ENCODE data around the gene AOX1. TPM values are rescaled to one million over a fixed set of nuclear protein-coding genes. Genes with fewer than 3 reads are reported as not detected.

The AOX1 gene
- total RNA-seq, 1 experiment from 2014 or later = 3.5 TPM

- H3K23ac ChIP-seq (ENCODE audit: insufficient read length, low read depth, low read length) = no peak overlapping the region
- Mint-ChIP-seq H3K4me3 (no peak overlapping the region), H3K27ac (no peak overlapping the region), H3K27me3 (ENCODE audit: low read depth) (peaks cover 2% of the 10 kb centered on the region; the same call in 1 of the 2 replicates), H3K4me1 (peaks cover 0 to 2% of the 10 kb centered on the region in 2 experiments; a peak in 1 of 4 replicates), H3K9me3 (no peaks in the 10 kb centered on the region), H3K36me3 (ENCODE audit: insufficient read depth in 1 of 3, low read depth in 3 of 3) (no peaks in the 10 kb centered on the region; a peak in 2 of 7 replicates)
- DNase-seq = no peak
- H3K56ac ChIP-seq (ENCODE audit: insufficient read length, low read depth, low read length) = no peak overlapping the region
- H3K79me1 ChIP-seq (ENCODE audit: insufficient read depth, low read depth, low read length, poor library complexity, severe bottlenecking) = no peaks in the 10 kb centered on the region
- TF ChIP-seq, protein P1, sequence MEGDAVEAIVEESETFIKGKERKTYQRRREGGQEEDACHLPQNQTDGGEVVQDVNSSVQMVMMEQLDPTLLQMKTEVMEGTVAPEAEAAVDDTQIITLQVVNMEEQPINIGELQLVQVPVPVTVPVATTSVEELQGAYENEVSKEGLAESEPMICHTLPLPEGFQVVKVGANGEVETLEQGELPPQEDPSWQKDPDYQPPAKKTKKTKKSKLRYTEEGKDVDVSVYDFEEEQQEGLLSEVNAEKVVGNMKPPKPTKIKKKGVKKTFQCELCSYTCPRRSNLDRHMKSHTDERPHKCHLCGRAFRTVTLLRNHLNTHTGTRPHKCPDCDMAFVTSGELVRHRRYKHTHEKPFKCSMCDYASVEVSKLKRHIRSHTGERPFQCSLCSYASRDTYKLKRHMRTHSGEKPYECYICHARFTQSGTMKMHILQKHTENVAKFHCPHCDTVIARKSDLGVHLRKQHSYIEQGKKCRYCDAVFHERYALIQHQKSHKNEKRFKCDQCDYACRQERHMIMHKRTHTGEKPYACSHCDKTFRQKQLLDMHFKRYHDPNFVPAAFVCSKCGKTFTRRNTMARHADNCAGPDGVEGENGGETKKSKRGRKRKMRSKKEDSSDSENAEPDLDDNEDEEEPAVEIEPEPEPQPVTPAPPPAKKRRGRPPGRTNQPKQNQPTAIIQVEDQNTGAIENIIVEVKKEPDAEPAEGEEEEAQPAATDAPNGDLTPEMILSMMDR (conservative IDR thresholded peaks at IDR 0.05) = no peak
- H2BK120ac ChIP-seq (ENCODE audit: low read depth, low read length, poor library complexity, severe bottlenecking) = no peak overlapping the region
- no peaks in the 10 kb centered on the region for H3K9me3 ChIP-seq (ENCODE audit: control insufficient read depth, low read depth, low read length)
- no peak overlapping the region for H2BK20ac ChIP-seq (ENCODE audit: low read depth, low read length, poor library complexity, severe bottlenecking)
- no peak overlapping the region for H3K18ac ChIP-seq (ENCODE audit: insufficient read length, low read depth, low read length)
- H2BK12ac ChIP-seq (ENCODE audit: insufficient read length, low read depth, low read length) = no peak overlapping the region
- no peaks in the 10 kb centered on the region for H3K4me1 ChIP-seq (ENCODE audit: insufficient read depth, low read length)
- no peak overlapping the region for H2AFZ ChIP-seq (ENCODE audit: low read length)
- no peaks in the 10 kb centered on the region for H3K27me3 ChIP-seq (ENCODE audit: insufficient read depth, low read length)
- H3K23me2 ChIP-seq (ENCODE audit: insufficient read length, low read depth, low read length, poor library complexity, severe bottlenecking) = no peaks in the 10 kb centered on the region
- no peaks in the 10 kb centered on the region for H4K20me1 ChIP-seq (ENCODE audit: control insufficient read depth, insufficient read depth, insufficient read length)
- no peak overlapping the region for H4K5ac ChIP-seq (ENCODE audit: insufficient read length, low read depth, low read length)
- H2BK5ac ChIP-seq (ENCODE audit: insufficient read length, low read length) = no peak overlapping the region
- WGBS (ENCODE audit: extremely low coverage, insufficient read length, low lambda C conversion rate) = no CpG with 5 or more reads among the region's 9 CpGs
- no peaks in the 10 kb centered on the region for H3K79me2 ChIP-seq (ENCODE audit: insufficient read depth, low read length)
- H4K8ac ChIP-seq (replicated peaks; ENCODE audit: insufficient read length, low read depth, low read length) = no peak overlapping the region
- no peak overlapping the region for H2BK15ac ChIP-seq (ENCODE audit: low read depth, low read length)
- H3T11ph ChIP-seq (ENCODE audit: low read length) = no peak overlapping the region
- H3K14ac ChIP-seq (ENCODE audit: insufficient read depth, low read length) = no peak overlapping the region
- no peak overlapping the region for H3K4ac ChIP-seq (ENCODE audit: low read depth, low read length)
- no peak overlapping the region for H3K4me2 ChIP-seq (ENCODE audit: insufficient read depth, insufficient read length, low read length)
- H3K9ac ChIP-seq (ENCODE audit: extremely low read depth, insufficient read length, low read length) = no peak overlapping the region
- no peak overlapping the region for H3K27ac ChIP-seq (ENCODE audit: insufficient read length, low read depth, low read length)
- no peak overlapping the region for H2AK5ac ChIP-seq (ENCODE audit: insufficient read length, low read length)
- no peak overlapping the region for H4K91ac ChIP-seq (ENCODE audit: insufficient read length, low read depth, low read length)
Measured at GRCh38 chr2:200669308-200669707, 83.5 kb downstream of the AOX1 start.

Data from H9 (cell line).